ENCODE results near the gene OIP5. TPM values are rescaled to one million over a fixed set of nuclear protein-coding genes. Genes with fewer than 3 reads are reported as not detected.
"Not testable (repeated sequence)": the region's sequence is repeated elsewhere in the genome, so short reads cannot be mapped to it uniquely, and the experiment has no call there.

Gene OIP5
- total and polyA plus RNA-seq, 4 donors: 0.47 to 1.5 (median 0.94) TPM

- Histone ChIP-seq H3K27me3 (ENCODE audit: control insufficient read depth in 3 of 3, insufficient read depth in 3 of 3, low read length in 2 of 3) (no peaks in the 10 kb centered on the region), H3K4me3 (no peak overlapping the region), H3K9me3 (ENCODE audit: control insufficient read depth in 4 of 4, insufficient read depth in 3 of 4, low read length in 3 of 4) (no peaks in the 10 kb centered on the region), H3K27ac (ENCODE audit: low read depth in 1 of 2, low read length in 1 of 2) (peak overlapping the region in 1 of 2 donors; percentile 80), H3K4me1 (ENCODE audit: control insufficient read depth in 5 of 5, insufficient read depth in 5 of 5, low read length in 5 of 5) (peaks cover 5 to 19% (median 6%) of the 10 kb centered on the region in 5 donors), H3K9ac (ENCODE audit: insufficient read depth in 1 of 2, low read length in 2 of 2) (peak overlapping the region; percentile 76 to 95), H3K36me3 (ENCODE audit: control insufficient read depth in 4 of 4, insufficient read depth in 4 of 4, low read length in 4 of 4) (peaks cover 8 to 24% (median 15%) of the 10 kb centered on the region in 4 donors)
- ATAC-seq (ENCODE audit: insufficient read depth, low FRiP score) (no peak), DNase-seq (no peak)
- TF ChIP-seq, protein P1, sequence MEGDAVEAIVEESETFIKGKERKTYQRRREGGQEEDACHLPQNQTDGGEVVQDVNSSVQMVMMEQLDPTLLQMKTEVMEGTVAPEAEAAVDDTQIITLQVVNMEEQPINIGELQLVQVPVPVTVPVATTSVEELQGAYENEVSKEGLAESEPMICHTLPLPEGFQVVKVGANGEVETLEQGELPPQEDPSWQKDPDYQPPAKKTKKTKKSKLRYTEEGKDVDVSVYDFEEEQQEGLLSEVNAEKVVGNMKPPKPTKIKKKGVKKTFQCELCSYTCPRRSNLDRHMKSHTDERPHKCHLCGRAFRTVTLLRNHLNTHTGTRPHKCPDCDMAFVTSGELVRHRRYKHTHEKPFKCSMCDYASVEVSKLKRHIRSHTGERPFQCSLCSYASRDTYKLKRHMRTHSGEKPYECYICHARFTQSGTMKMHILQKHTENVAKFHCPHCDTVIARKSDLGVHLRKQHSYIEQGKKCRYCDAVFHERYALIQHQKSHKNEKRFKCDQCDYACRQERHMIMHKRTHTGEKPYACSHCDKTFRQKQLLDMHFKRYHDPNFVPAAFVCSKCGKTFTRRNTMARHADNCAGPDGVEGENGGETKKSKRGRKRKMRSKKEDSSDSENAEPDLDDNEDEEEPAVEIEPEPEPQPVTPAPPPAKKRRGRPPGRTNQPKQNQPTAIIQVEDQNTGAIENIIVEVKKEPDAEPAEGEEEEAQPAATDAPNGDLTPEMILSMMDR (IDR thresholded peaks at IDR 0.05; ENCODE audit: control extremely low read depth, extremely low read depth): no peak
- WGBS, 2 donors: 39 to 45% methylated on average over 7 of the region's 7 CpGs
Observed at GRCh38 chr15:41285285-41285684, 47.1 kb downstream of the OIP5 start.

DNA sequence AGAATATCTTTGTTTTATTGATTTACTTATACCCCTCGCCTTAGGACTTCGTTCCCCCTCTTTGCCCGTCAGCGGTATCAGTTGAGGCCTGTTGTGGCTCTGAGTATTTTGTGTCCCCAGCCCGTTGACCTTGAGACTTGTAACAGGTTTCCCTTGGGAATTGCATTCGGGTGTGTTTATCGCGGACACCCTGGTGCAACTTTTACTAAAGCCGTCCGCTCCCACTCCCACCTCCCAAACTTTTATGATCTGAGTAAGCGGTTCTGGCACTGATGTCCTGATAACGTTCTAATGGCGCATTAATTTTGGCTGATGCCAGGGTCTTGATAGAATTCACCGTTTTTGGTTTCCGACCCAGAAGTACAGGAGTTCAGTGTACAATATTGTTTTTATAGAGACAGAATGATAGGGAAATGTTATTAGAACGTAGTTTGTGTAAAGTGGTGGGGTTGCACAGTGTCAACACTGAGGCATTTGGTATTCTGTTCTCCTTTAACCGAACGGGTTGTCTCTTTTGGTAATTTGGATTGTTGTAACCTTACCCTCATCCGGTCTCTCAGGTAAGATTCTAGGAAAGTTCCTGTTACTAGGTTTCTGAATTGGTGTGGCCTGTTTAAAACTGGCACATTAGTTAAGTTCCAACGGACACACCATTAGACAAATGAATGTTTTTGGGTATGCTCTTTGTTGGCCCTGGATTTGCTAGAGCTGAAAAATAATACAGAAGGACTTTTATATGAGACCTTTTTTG, 47.8 kb downstream of the OIP5 start:
- Histone ChIP-seq H3K4me1 (ENCODE audit: control insufficient read depth in 5 of 5, insufficient read depth in 5 of 5, low read length in 5 of 5) (peaks cover 5 to 19% (median 6%) of the 10 kb centered on the region in 5 donors), H3K27ac (ENCODE audit: low read depth in 1 of 2, low read length in 1 of 2) (peak overlapping the region; percentile 93 to 98), H3K9ac (ENCODE audit: insufficient read depth in 1 of 2, low read length in 2 of 2) (peak overlapping the region; percentile 76 to 95), H3K9me3 (ENCODE audit: control insufficient read depth in 4 of 4, insufficient read depth in 3 of 4, low read length in 3 of 4) (no peaks in the 10 kb centered on the region), H3K4me3 (peak overlapping the region; percentile 81), H3K27me3 (ENCODE audit: control insufficient read depth in 3 of 3, insufficient read depth in 3 of 3, low read length in 2 of 3) (no peaks in the 10 kb centered on the region), H3K36me3 (ENCODE audit: control insufficient read depth in 4 of 4, insufficient read depth in 4 of 4, low read length in 4 of 4) (peaks cover 11 to 24% (median 18%) of the 10 kb centered on the region in 4 donors)
- ATAC-seq (ENCODE audit: insufficient read depth, low FRiP score) (no peak), DNase-seq (peak; percentile 19 to 52 (median 50))
- WGBS, 2 donors: 1% methylated on average over 20 of the region's 20 CpGs
- TF ChIP-seq, protein P1 (IDR thresholded peaks at IDR 0.05; ENCODE audit: control extremely low read depth, extremely low read depth): no peak

DNA sequence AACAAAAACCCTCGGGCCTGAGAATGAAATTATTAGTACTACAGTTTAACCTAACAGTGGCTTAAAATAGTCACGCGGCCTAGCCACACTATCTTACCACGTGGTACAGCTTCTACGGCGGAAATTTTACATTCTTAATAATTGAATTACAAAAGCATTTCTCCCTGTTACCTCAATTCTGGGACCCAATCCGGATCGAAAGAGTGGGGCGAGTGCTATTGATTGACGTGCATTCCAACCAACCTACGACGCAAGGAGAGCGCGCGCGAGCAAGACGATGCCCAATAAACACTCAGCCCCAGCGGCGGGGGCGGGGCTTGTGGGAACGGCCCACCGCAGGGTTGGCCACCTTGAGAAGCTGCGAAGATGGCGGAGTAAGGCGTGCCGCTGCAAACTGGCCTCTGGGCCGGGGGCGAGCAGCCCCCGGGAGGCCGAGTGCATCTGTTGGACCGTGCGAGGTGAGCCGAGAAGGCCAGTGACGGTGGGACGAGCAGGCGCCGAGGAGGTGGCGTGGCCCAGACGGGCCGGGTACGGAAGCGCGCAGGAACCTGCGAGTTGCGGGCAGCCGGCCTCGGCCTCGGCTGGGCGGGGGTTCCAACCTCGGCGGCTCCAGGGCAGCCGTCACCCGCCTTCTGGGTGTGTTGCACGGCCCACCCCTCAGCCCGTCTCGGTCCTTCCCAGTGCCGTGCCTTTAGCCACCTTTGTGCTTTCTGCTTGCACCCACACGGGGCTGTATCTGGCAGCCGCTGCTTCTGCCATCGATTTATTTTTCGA, 48.6 kb downstream of the OIP5 start:
- peak; percentile 98 to 100 (median 100) for DNase-seq
- peaks cover 5 to 19% (median 6%) of the 10 kb centered on the region in 5 donors for H3K4me1 ChIP-seq (ENCODE audit: control insufficient read depth in 5 of 5, insufficient read depth in 5 of 5, low read length in 5 of 5)
- 0% methylated on average over 57 to 61 of the region's 61 CpGs for WGBS, 2 donors
- no peaks in the 10 kb centered on the region for H3K9me3 ChIP-seq (ENCODE audit: control insufficient read depth in 4 of 4, insufficient read depth in 3 of 4, low read length in 3 of 4)
- TF ChIP-seq, protein P1 (IDR thresholded peaks at IDR 0.05; ENCODE audit: control extremely low read depth, extremely low read depth): no peak
- peaks cover 15 to 21% (median 19%) of the 10 kb centered on the region in 4 donors for H3K36me3 ChIP-seq (ENCODE audit: control insufficient read depth in 4 of 4, insufficient read depth in 4 of 4, low read length in 4 of 4)
- peak; percentile 99 for ATAC-seq (ENCODE audit: insufficient read depth, low FRiP score)
- H3K27me3 ChIP-seq (ENCODE audit: control insufficient read depth in 3 of 3, insufficient read depth in 3 of 3, low read length in 2 of 3): no peaks in the 10 kb centered on the region
- peak overlapping the region; percentile 81 for H3K4me3 ChIP-seq
- peak overlapping the region; percentile 76 to 95 for H3K9ac ChIP-seq (ENCODE audit: insufficient read depth in 1 of 2, low read length in 2 of 2)
- H3K27ac ChIP-seq (ENCODE audit: low read depth in 1 of 2, low read length in 1 of 2): peak overlapping the region; percentile 93 to 98

- DNase-seq; H3K27me3 ChIP-seq (ENCODE audit: control insufficient read depth in 3 of 3, insufficient read depth in 3 of 3, low read length in 2 of 3); H3K4me3 ChIP-seq; ATAC-seq (ENCODE audit: insufficient read depth, low FRiP score); H3K9me3 ChIP-seq (ENCODE audit: control insufficient read depth in 4 of 4, insufficient read depth in 3 of 4, low read length in 3 of 4): not testable (repeated sequence)
- Histone ChIP-seq H3K9ac (ENCODE audit: insufficient read depth in 1 of 2, low read length in 2 of 2) (peak overlapping the region in 1 of 2 donors; percentile 94), H3K27ac (ENCODE audit: low read depth in 1 of 2, low read length in 1 of 2) (peak overlapping the region; percentile 60 to 84), H3K36me3 (ENCODE audit: control insufficient read depth in 4 of 4, insufficient read depth in 4 of 4, low read length in 4 of 4) (peaks cover 15 to 20% (median 18%) of the 10 kb centered on the region in 4 donors), H3K4me1 (ENCODE audit: control insufficient read depth in 5 of 5, insufficient read depth in 5 of 5, low read length in 5 of 5) (peaks cover 5 to 13% (median 6%) of the 10 kb centered on the region in 5 donors)
- WGBS, 2 donors: 50 to 63% methylated on average over 19 of the region's 19 CpGs
Observed at GRCh38 chr15:41282980-41283652, 49.3 kb downstream of the OIP5 start.

DNA sequence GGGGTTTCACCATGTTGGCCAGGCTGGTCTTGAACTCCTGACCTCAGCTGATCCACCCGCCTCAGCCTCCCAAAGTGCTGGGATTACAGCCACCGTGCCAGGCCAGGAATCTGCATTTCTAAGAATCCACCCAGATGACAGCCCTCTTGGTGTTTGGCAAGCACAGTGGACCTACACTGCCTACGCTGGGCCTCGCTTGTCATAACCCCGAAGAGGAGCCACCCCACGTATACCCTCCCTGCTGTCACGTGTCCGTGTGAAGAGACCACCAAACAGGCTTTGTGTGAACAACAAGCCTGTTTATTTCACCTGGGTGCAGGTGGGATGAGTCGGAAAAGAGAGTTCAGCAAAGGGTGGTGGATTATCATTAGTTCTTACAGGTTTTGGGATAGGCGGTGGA, 50.0 kb downstream of the OIP5 start:
- H3K27ac ChIP-seq (ENCODE audit: low read depth in 1 of 2, low read length in 1 of 2); H3K27me3 ChIP-seq (ENCODE audit: control insufficient read depth in 3 of 3, insufficient read depth in 3 of 3, low read length in 2 of 3); H3K9me3 ChIP-seq (ENCODE audit: control insufficient read depth in 4 of 4, insufficient read depth in 3 of 4, low read length in 3 of 4); ATAC-seq (ENCODE audit: insufficient read depth, low FRiP score); DNase-seq; H3K4me3 ChIP-seq; H3K9ac ChIP-seq (ENCODE audit: insufficient read depth in 1 of 2, low read length in 2 of 2): not testable (repeated sequence)
- 96 to 98% methylated on average over 10 of the region's 10 CpGs for WGBS, 2 donors
- Histone ChIP-seq H3K4me1 (ENCODE audit: control insufficient read depth in 5 of 5, insufficient read depth in 5 of 5, low read length in 5 of 5) (peaks cover 5 to 11% (median 6%) of the 10 kb centered on the region in 5 donors), H3K36me3 (ENCODE audit: control insufficient read depth in 4 of 4, insufficient read depth in 4 of 4, low read length in 4 of 4) (peaks cover 16 to 20% (median 18%) of the 10 kb centered on the region in 4 donors)
